HEK293T (cell line): ENCODE results near the gene MAGI2.

Experiments
- ARNT ChIP-seq: fragments of 450-650 bp; IDR thresholded peaks from 2 replicates; pipeline ENCODE4 v1.6.1; 2017; ENCODE audit warnings: mild to moderate bottlenecking
- ELF4 ChIP-seq: fragments of 450-650 bp; IDR thresholded peaks from 2 replicates; pipeline ENCODE4 v1.6.1; 2017; ENCODE audit warnings: antibody characterized with exemption
- FOXA1 ChIP-seq: fragments of 450-650 bp; IDR thresholded peaks from 2 replicates; pipeline ENCODE4 v1.6.1; 2016; ENCODE audit warnings: mild to moderate bottlenecking
- FOXM1 ChIP-seq: fragments of 450-650 bp; IDR thresholded peaks from 2 replicates; pipeline ENCODE4 v1.6.1; 2017; ENCODE audit warnings: mild to moderate bottlenecking, borderline replicate concordance
- NFRKB ChIP-seq: fragments of 450-650 bp; IDR thresholded peaks from 2 replicates; pipeline ENCODE4 v1.6.1; 2016; ENCODE audit warnings: mild to moderate bottlenecking, moderate library complexity
- SP1 ChIP-seq: fragments of 450-650 bp; IDR thresholded peaks from 2 replicates; pipeline ENCODE4 v1.6.1; 2017
- TARDBP ChIP-seq: fragments of 450-650 bp; IDR thresholded peaks from 2 replicates; pipeline ENCODE4 v1.6.1; 2016
- ZNF384 ChIP-seq: fragments of 450-650 bp; IDR thresholded peaks from 2 replicates; pipeline ENCODE4 v1.6.1; 2016

DNA sequence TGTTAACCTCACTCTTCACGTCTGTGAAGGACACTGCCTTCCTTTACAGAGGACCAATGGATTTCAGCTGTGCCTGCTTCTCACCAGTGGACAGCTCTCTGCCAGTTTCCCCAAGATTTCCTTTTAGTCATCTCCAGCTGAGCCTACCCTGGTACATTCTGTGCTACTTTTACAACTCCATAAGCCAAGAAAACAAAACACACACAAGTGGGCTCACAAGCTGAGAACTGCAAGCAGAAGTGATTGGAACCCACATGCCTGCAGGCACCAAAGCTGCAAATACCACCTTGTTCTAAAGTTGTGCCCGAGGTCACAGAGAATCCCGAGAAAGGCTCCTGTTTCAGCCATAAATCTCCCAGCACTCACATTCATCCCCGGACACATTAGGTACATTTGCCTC, 1018.1 kb downstream of the MAGI2 start:
- TF ChIP-seq NFRKB (no peak), ELF4 (no peak), ZNF384 (no peak), FOXA1 (no peak), SP1 (no peak), ARNT (no peak), TARDBP (no peak), FOXM1 (no peak)
